ENCODE measurements around the gene NPHP3.

Gene NPHP3

DNA sequence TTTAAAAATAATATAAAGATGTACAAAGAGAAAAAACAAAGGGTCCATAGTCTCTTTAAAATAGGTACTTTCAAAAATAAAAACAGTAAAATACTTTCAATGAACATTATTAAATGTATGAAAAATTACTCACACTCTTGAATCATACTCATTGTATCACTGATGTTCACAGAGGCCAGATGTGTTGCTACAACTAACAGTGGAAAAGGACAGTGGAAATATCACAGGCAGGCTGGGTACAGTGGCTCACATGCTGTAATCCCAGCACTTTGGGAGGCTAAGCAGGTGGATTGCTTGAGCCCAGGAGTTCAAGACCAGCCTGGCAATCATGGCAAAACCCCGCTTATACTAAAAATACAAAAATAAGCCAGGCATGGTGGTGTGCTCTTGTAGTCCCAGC, 26.8 kb downstream of the NPHP3 start:
- DNase-seq, result no peak

DNA sequence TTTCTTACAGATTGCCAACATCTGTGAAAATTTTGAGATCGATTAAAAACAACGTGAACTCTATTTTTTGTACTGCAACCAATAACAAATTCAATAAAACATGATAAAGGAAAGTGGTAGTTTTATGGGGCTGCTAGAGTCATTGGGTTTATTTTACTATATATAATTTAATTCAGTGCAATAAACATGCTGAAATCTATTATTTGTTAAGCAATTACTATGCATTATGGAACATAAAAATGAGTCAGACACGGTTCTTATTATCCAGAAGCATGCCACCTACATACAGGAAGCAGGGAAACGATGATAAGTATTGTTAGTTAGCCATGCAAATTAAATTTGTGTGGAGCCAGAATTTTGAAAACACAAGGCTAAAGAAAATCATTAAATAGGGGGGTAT, 27.2 kb downstream of the NPHP3 start:
- DNase-seq, result no peak

DNA sequence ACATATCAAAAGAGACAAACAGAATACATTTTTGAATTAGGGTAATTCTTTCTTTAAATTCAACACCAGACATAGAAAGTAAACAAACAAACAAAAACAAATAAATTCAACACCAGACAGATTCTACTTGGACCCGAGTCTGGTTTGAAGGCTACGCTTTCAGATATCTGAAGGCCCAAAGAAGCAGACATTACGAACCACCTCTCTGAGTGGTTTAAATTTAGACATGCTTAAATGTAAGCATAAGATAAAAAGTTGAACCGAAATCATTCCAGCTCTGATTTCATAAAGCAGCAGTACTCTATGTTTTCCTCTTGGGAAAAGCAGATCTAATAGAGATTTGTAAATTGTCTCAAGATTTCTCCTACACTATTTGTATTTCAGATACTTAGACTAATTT, 32.2 kb downstream of the NPHP3 start:
- no peak for DNase-seq

DNA sequence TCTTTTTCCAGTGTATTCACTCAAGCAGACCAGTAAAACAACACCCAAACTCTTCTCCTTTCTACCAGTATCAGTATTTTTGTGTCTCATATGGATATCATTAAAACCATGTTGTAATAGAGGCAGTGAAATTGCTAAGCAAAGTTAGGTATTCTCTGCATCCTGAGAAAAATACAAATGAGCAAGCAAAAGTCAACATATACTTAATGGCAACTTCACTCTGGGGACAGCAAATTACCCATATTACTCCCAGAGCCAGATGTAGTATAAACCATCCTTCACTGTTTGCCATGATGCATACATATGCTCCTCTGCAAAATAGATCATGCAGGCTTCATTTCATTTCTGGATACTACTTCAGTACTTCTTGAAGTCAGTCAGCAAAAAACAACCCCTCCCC, 40.0 kb downstream of the NPHP3 start:
- DNase-seq, result no peak

DNA sequence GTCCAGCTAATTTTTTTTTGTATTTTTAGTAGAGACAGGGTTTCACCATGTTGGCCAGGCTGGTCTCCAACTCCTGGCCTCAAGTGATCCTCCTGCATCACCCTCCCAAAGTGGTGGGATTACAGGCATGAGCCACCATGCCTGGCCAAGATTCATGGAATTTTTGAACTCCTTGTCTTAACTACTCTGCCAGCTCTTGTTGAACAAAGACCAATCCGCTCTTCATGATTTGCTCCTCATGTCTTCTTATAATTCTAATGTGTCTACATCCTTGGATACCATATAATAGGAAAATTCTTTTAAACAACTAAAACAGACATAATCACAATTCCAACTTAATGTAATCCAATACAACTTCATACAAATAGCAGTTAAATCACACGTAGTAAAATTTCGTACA, 40.8 kb downstream of the NPHP3 start:
- peak; percentile 31 for DNase-seq

DNA sequence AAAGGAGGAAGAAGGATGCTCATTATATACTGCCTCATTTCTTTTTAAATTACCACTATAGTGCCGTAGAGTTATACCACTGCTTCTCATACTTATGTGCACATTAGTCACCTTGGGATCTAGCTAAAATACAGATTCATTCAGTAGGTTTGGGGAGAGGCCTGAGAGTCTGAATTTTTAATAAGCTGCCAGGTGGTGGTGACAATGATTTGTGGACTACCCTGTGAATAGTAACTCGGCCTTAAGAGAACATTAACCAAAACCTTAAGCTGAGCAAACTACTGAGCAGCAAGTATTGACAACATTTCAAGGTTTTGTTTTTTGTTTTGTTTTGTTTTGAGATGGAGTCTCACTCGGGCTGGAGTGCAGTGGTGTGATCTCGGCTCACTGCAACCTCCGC, 42.3 kb downstream of the NPHP3 start:
- no peak for DNase-seq

DNA sequence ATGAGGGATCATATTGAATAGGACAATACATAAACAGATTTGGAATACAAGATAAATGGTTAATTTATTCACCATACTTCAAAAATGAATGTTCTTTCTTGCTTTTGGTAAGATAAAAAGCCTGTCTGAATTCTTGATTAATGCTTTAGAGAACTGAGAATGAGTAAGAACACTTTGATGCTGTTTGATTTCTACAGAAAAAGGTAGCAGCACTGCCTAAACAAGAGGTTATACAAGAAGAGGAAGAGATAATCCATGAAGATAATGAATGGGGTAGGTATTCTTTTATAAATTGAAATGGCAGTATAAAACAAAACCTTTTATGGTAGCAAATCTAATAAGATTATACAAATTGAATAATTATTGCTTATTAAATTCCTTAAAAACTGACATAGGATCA, 46.8 kb downstream of the NPHP3 start:
- DNase-seq, result no peak

DNA sequence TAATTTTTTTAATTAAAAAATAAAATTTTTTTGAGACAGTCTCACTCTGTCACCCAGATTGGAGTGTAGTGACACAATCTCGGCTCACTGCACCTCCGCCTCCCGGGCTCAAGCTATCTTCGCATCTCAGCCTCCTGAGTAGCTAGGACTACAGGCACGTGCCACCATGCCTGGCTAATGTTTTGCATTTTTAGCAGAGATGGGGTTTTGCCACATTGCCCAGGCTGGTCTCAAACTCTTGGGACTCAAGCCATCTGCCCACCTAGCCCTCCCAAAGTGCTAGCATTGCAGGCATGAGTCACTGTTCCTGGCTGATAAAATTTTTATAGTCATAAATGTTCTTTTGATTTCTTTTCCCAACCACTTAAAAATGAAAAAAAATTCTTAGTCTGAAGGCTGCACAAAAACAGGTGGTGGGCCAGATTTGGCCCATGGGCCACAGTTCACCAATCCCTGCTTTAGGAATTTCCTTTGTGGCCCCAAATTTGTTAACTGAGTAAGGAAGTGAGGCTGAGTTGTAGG, 52.9 kb downstream of the NPHP3 start:
- DNase-seq, result no peak

DNA sequence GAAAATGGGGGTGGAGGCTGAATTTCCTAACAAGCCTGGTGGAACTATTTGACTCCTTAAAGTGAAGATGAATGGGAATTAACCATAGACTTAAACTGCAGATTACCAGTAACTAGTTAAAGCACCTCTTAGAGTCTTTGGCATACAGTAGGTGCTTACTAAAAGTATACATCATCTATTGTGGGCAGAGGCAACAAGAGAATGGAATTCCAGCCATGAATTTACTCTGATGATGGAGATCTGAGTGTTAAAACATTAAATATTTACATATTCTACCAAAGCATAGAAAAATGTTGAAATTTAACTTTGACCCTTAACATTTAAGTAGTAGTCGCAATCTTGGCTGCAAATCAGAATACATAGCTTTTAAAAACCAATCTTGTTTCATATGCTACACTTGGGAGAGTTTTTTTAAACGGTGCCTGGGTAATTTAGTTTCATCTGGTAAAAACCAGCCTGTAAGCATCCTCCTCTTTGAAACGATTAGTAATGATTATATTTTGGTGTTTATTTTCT, 56.9 kb downstream of the NPHP3 start:
- DNase-seq, result no peak

DNA sequence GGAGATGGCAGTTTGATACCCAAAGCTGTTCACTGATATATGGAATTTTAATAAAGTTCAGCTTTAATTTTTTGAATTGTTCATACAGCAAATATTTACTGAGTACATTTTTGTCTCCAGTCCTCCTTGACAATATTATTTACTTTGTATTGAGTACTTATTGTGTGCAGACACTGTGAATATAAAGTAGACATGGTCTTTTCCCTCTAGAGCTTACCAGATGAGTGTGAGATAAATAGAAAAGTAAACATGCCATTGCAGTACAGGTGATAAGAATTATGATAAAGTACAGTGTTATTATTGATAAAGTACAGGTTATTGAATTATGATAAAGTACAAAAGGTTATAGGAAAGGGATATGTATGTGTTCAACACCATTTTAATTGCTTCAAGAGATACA, 60.0 kb downstream of the NPHP3 start:
- DNase-seq, result no peak

DNA sequence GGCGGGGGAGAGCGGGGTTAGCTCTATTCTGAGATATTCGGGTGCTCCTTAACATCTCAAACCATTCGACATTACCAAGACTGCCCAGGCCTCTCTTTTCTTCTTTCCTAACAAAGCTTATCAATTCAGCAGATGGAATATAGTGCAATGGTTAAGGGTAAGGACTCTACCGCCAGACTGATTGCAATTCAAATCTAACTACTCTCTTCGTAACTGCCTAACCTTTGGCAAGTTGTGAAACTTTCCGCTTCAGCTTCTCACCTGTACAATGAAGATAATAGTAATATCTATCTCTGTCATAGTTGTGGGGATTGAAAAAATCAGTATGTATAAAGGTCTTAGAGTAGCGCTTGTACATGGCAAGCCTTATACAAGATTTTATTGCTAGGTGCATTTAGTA, 61.1 kb downstream of the NPHP3 start:
- DNase-seq, result no peak

DNA sequence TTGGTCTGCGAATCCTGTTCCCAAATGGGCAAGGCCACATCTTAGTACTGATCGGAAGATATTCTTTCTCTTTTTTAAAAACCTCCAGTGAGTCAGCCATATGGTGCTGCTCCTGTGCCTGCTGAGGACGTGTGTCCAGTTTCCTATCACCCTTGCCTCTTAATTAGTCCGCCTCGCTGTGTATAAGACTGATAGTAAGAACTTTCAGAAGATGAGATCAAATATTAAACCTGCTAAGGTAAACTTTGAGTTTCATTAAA, 61.5 kb downstream of the NPHP3 start:
- no peak for DNase-seq

DNA sequence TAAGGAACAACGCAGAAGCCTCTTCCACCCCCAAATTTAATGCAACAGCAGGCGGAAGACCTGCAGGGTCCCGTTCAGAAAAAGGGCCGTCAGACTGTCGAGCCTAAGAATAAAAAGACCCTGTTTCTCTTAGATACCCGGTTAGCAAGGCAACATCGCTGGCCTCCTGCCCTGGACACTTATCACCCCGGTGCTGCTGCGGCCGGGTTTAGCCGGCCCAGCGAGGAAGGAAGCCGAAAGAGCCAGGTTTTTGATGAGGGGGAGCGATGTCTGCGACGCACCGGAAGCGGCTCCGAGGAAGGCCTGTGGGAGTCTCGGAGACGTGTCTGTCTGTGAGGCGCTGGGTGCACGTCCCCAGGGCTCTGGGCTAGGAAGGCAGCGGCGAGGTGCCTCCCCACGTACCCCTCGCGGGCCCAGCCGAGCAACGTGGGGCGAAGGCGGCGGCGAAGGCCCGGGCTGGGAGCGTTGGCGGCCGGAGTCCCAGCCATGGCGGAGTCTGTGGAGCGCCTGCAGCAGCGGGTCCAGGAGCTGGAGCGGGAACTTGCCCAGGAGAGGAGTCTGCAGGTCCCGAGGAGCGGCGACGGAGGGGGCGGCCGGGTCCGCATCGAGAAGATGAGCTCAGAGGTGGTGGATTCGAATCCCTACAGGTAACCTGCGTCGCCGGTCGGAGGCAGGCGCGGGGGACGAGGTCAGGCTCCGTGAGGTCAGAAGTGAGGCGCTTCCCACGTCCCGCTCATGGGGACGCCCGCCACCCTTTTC, 62.0 kb downstream of the NPHP3 start, which contains the start of gene UBA5:
Gene UBA5, plus strand, starts transcription at position 278 of the 759 bp plus-strand sequence. Its CDS starts 209 bp downstream, at position 487.
- peak; percentile 81 for DNase-seq

DNA sequence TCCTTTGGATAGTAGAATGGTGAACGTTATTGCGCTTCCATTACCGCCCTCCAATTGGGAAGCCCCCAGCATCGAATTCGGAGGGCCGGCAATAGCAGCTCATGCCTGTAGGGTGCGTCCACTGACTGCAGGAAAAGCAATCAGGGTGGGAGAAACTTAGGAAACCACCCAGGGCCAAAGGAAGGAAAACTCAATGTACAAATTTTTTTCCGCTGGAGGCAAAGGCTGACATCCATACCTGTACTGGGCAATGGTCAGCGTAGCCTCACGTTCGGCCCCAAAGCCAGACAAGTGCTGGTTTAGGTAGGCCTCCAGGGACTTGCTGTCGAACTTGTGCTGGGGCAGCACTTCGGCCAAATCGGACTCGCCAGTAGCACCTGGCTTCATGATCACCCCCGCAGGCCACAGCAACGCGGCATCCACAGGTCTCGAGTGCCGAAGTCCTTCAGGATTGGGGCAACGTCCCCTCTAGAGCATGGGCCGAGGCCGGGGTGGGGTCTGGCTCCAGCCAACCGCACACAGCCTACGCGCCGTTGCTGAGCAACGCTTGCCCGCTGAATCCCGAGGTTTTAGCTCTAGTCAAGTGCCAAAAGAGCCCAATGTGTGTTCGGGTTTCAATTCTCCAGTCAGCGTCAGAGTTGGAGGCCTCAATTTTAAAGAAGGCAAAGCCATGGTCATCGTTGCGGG, 62.7 kb downstream of the NPHP3 start, which contains the start of gene ACAD11:
Gene ACAD11, minus strand, starts transcription at position 445 of the 687 bp plus-strand sequence. Its CDS starts 58 bp downstream, at position 387.
- peak; percentile 83 for DNase-seq

DNA sequence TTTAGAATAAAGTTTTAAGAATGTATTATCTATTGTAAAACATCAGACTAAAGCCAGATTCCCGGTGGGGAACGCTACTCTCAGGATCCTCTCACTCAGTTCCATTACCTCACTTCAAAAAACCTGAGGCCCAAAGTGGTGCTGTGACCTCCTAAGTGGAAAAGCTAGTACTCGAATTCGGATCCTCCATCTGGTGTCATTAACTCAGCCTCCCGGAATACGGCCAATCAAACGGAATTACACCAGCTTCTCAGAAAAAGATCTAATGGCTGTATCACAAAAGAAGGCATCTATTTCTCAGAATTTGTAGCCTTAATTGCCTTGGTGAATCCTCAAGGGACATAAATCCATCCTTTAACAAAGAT, 63.2 kb downstream of the NPHP3 start:
- DNase-seq, result no peak

DNA sequence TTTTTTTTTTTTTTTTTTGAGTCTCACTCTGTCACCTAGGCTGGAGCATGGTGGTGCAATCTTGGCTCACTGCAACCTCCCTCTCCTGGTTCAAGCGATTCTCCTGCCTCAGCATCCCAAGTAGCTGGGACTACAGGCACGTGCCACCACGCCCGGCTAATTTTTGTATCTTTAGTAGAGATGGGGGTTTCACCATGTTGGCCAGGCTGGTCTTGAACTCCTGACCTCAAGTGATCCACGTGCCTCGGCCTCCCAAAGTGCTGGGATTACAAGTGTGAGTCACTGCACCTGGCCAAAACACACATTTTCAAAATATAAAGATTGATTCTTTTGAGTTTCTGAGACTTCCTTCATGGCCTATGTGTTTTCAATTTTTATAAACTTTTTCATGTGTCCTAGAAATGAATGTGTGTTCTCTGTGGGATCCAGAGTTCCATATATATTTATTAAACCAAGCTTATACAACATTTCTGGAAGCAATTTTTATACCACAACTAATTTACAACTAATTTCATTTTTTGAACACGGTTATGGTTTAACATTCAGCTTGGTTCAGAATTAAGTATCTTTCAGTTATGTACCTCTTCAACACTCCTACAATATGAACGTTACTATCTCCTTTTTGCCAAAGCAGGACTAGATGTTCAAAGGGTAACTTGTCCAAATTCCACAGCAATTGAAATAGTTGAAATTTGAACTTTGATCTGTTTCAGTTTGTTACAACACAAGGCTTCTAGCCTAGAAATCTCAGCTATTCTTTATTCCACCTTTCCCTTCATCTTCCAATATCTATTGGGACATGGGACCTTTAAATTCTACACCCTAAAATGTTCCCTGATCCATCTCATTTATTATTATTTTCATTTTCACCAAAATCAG, 64.1 kb downstream of the NPHP3 start:
- DNase-seq, result no peak

DNA sequence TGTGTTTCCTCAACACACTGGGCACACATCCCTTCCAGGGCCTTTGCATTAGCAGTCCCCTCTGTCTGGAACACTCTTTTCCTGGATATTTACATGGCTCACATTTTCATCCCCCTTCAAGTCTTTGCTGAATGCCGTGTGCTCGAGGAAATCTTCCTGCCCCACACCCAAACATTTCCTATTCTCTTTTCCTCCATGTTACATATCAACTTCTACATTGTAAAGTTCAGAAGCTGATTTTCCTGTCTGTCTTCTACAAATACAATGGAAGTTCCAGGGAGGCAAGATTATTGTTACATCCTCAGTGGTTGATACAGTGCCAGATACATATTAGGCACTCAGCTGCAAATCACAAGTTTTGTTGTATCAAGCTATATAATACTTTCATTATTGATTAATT, 66.7 kb downstream of the NPHP3 start:
- no peak for DNase-seq

DNA sequence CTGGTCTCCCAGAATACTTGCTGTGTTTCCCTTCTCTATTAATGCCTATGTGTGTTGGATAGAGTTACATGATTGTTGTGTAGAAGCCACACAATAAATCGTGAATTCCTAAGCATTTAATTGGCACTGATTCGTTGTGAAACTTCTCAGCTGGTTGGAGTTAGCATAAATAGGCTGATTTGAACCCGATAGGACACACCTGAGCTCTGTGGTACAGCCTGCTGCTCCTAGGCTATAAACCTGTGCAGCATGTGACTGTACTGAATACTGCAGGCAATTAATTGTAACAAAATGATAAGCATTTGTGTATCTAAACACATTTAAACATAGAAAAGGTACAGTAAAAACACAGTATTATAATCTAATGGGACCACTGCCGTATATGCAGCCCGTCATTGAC, 67.5 kb downstream of the NPHP3 start:
- DNase-seq, result no peak

DNA sequence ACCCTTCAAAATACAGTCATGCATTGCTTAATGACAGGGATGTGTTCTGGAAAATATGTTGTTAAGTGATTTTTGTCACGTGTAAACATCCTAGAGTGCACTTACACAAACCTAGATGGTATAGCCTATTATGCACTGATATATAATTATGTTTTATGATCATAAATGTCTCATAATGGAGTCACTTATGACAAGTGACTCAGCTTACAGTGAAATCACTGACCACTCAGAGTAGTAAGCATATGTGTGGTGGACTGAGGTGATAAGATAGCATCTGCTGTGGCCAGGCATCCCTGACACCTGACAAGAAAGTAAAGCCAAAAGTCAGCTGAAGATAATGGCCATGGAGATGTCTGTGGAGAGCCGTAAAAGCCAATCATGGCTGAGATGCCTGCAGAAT, 68.0 kb downstream of the NPHP3 start:
- DNase-seq, result no peak

DNA sequence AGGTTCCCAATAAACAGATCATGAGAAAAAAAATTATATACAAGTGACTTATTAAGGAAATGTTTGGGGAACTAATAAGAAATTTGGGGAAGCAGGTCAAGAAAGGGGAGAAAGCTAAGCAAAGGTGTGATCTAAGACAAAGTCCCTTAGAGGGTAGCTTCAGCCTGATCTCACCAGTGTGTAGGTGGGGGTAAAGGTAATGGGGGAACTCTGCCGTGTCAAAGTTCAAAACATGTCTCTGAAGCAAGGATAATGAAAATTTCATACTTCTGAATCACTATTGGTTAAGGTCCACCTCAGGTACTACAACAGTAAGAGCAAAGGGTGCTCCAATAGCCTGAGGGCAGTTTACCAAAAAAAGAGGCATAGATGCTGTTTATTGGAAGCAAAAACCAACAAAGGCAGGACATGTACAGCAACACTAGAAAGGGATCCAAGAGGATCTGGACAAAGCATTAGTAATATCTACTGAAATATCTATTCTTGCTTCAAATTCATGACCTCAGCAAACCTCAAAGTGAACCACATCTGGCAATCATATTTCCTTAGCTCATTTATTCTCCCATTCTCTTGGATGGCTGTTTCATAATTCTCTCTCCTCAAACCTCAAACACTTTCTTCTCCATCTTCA, 69.5 kb downstream of the NPHP3 start:
- DNase-seq, result no peak

DNA sequence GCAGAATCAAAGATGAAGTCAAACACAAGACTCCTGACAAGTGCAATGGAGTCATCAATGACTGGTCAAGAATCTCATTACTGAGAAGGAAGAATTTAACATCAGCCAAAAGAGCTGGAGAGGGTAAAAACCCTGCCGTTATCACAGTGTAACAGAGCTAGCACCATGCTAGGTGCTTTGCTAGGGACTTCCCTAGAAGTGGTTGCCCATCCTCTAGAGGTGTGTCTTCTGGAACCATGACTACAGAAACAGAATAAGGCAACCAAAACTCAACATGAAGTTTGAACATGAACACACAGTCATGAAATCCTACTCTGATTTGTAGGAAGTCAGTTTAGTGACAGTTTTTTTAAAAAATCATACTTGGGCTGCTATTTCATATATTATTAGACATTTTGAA, 72.1 kb downstream of the NPHP3 start:
- no peak for DNase-seq

DNA sequence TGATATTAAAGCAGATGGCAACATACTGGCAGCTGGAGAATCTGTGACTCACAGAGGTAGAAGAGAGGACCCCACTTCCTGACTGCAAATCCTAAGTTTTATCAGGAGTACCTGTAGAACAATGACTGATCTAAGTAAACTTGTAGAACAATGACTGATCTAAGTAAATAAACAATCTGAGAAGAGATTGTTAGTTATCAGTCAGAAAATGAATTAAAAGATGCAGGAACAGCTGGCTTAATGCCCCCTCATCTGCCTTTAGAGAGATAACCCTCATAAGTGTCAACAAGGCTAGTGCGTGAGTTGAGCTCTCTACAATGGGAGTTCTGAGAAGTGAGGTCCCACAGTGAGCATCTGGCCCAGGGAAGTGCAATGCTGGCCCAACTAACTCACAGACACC, 77.2 kb downstream of the NPHP3 start:
- no peak for DNase-seq

DNA sequence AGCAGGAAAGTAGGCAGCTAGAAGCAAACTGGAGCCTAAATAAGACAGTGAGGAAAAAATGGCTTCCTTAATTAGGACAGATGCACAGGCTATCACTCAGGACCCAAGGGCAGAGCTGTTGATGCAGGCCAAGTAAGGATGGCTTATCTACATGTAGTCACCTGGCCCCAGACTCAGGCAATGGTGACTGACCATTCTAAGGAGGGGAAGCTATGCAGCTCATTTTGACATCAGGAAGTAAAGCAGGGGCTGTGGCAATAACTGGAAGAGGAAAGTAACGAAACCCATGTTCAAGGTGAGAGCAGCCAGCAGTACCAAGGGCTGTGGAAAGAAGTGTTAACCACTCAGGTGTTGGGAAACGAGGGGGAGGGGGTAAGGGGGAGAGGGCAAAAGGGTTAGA, 78.8 kb downstream of the NPHP3 start:
- no peak for DNase-seq
